ENCODE data around the gene WTAP. TPM values are rescaled to one million over a fixed set of nuclear protein-coding genes. Genes with fewer than 3 reads are reported as not detected.
A peak's percentile ranks its signal among the peaks of the same experiment; 100 is the strongest.

Gene WTAP
- total RNA-seq, 1 donor from 2014 or later = 88.3 TPM

- DNase-seq (ENCODE audit: low read depth) = no peak
- TF ChIP-seq, protein P1, sequence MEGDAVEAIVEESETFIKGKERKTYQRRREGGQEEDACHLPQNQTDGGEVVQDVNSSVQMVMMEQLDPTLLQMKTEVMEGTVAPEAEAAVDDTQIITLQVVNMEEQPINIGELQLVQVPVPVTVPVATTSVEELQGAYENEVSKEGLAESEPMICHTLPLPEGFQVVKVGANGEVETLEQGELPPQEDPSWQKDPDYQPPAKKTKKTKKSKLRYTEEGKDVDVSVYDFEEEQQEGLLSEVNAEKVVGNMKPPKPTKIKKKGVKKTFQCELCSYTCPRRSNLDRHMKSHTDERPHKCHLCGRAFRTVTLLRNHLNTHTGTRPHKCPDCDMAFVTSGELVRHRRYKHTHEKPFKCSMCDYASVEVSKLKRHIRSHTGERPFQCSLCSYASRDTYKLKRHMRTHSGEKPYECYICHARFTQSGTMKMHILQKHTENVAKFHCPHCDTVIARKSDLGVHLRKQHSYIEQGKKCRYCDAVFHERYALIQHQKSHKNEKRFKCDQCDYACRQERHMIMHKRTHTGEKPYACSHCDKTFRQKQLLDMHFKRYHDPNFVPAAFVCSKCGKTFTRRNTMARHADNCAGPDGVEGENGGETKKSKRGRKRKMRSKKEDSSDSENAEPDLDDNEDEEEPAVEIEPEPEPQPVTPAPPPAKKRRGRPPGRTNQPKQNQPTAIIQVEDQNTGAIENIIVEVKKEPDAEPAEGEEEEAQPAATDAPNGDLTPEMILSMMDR (IDR thresholded peaks at IDR 0.05; ENCODE audit: insufficient read depth, low read length, poor library complexity, severe bottlenecking) = no peak
- Histone ChIP-seq H3K4me3 (ENCODE audit: low read depth, low read length) (no peak overlapping the region), H3K27me3 (ENCODE audit: control insufficient read depth, insufficient read depth, low read length) (no peaks in the 10 kb centered on the region), H3K36me3 (ENCODE audit: control insufficient read depth, insufficient read depth, low read length) (peaks cover 3% of the 10 kb centered on the region)
Measured at GRCh38 chr6:159754959-159755914, 27.9 kb downstream of the WTAP start.

GRCh38 chr6:159756508-159756907 lies 29.2 kb downstream of the WTAP start:
- Histone ChIP-seq H3K4me3 (ENCODE audit: low read depth, low read length) (no peak overlapping the region), H3K27me3 (ENCODE audit: control insufficient read depth, insufficient read depth, low read length) (no peaks in the 10 kb centered on the region), H3K36me3 (ENCODE audit: control insufficient read depth, insufficient read depth, low read length) (peaks cover 3% of the 10 kb centered on the region)
- TF ChIP-seq, protein P1 (IDR thresholded peaks at IDR 0.05; ENCODE audit: insufficient read depth, low read length, poor library complexity, severe bottlenecking) = no peak
- DNase-seq (ENCODE audit: low read depth) = no peak

DNA sequence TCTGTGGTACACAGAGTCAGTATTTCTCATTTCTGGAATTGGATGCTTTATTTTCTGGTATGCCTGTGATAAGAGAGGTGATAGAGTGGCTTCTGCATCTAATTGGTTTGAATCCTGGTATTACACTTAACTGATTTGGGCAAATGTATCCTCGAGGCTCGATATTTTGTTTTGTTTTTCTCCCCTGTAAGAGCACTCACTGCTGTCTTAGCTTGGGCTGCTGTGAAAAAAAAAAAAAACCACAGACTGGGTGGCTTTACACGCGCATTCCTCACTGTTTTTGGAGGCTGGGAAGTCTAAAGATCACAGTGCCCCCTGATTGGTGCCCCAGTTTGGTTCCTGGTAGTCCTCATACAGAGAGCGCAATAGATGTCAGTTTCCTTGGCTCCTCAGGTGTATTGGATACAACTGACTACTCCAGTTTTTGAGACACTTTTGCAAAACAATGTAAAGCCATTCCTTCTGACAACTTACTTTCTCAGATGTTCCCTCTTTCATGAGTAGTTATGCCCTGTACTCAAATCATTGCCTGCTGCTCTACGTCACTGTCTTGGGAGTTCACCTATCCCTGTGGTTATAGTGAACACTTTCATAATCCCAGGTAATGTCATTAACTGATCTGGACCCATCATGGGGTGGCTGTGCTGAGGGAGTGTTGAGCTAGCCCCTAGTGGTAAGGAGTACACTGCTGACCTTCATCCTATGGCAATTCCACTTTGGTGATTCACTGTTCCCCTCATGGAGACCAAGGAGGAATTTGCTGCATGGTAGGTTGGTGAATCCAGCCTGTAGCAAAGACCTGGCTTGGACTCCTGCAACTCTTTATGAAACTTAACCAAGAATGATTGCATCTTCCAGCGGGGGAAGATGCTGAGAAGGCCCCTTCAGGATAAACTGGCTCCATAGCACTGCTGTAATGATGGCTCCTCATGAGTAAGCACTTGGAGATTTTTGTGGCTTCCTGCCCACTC lies 31.0 kb downstream of the WTAP start:
- H3K27me3 ChIP-seq (ENCODE audit: control insufficient read depth, insufficient read depth, low read length) = no peaks in the 10 kb centered on the region
- peaks cover 2% of the 10 kb centered on the region for H3K36me3 ChIP-seq (ENCODE audit: control insufficient read depth, insufficient read depth, low read length)
- TF ChIP-seq, protein P1 (IDR thresholded peaks at IDR 0.05; ENCODE audit: insufficient read depth, low read length, poor library complexity, severe bottlenecking) = peak; percentile 32
- no peak overlapping the region for H3K4me3 ChIP-seq (ENCODE audit: low read depth, low read length)
- DNase-seq (ENCODE audit: low read depth) = peak; percentile 48

DNA sequence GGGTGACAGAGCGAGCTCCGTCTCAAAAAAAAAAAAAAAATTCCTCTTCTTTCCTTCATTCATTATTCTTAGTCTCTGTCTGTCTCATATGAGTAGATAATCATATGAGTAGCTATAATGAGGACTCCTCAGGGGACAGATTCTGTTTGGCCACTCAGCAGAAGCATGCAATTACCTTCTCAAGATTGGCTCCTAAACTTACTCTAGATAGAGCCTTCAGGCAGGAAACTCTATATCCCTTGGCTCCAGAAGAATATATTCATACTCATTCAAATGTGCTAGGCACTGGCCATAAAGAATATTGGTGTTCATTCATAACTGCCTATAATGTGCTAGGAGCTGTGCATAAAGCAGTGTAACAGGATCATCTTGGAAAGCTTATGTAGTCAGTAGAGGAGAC lies 32.3 kb downstream of the WTAP start:
- H3K36me3 ChIP-seq (ENCODE audit: control insufficient read depth, insufficient read depth, low read length) = peaks cover 3% of the 10 kb centered on the region
- TF ChIP-seq, protein P1 (IDR thresholded peaks at IDR 0.05; ENCODE audit: insufficient read depth, low read length, poor library complexity, severe bottlenecking) = no peak
- DNase-seq (ENCODE audit: low read depth) = no peak
- H3K4me3 ChIP-seq (ENCODE audit: low read depth, low read length) = no peak overlapping the region
- H3K27me3 ChIP-seq (ENCODE audit: control insufficient read depth, insufficient read depth, low read length) = no peaks in the 10 kb centered on the region

GRCh38 chr6:159760602-159761057 lies 33.3 kb downstream of the WTAP start:
- TF ChIP-seq, protein P1 (IDR thresholded peaks at IDR 0.05; ENCODE audit: insufficient read depth, low read length, poor library complexity, severe bottlenecking) = no peak

More at GRCh38 chr6:159760602-159761057, 33.3 kb downstream of the WTAP start:
- peak; percentile 66 for DNase-seq (ENCODE audit: low read depth)
- H3K4me3 ChIP-seq (ENCODE audit: low read depth, low read length) = no peak overlapping the region
- peaks cover 3% of the 10 kb centered on the region for H3K36me3 ChIP-seq (ENCODE audit: control insufficient read depth, insufficient read depth, low read length)
- H3K27me3 ChIP-seq (ENCODE audit: control insufficient read depth, insufficient read depth, low read length) = no peaks in the 10 kb centered on the region
